Memory B cell (primary cell): ENCODE results near the gene KCND3.

Experiments used
- ATAC-seq: fragments of 150-1000 bp; cut with Tn5 transposase; 2 replicates; pipeline ENCODE4 v1.10.0; 2021; ENCODE audit warnings: low read depth, mild to moderate bottlenecking, moderate library complexity
- DNase-seq, 2 donors: peaks; one replicate each; pipeline ENCODE4 v3.0.0; 2022; ENCODE audit warnings: low spot score in 2 of 2
- H3K27ac Mint-ChIP-seq: one replicate; pipeline ENCODE4 v1.8.0; 2022; ENCODE audit warnings: mild to moderate bottlenecking, moderate library complexity, mixed read lengths
- H3K27me3 Mint-ChIP-seq: one replicate; pipeline ENCODE4 v1.8.0; 2022; ENCODE audit warnings: mixed read lengths
- H3K36me3 Mint-ChIP-seq: one replicate; pipeline ENCODE4 v1.8.0; 2022; ENCODE audit warnings: mild to moderate bottlenecking, mixed read lengths
- H3K4me1 Mint-ChIP-seq: one replicate; pipeline ENCODE4 v1.8.0; 2022; ENCODE audit warnings: mixed read lengths
- H3K4me3 Mint-ChIP-seq: one replicate; pipeline ENCODE4 v1.8.0; 2022; ENCODE audit warnings: mild to moderate bottlenecking, moderate library complexity, mixed read lengths
- H3K9me3 Mint-ChIP-seq: one replicate; pipeline ENCODE4 v1.8.0; 2022; ENCODE audit warnings: mixed read lengths

The KCND3 gene

DNA sequence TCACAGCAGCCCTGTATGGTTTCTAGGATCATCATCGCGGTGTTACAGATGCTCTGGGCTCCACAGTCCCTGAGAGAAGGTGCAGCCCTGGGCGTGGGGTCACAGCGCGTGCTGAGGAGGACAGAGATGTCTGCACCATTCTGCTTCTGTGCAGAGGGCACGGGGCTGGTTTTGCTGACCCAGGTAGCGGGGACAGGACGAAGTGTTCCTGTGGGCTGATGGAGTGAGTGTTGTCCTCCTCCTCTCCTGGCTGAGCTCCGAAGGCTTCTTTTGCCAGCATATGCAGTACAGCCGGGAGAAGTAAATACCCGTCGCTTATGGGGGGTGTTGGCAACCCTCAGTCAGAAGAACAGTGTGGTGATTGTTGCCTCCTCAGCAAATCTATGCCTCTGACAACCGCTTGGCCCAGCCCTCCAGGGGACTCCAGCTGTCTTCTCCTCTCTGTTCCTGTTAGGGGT is 132.2 kb downstream of the KCND3 start:
- Mint-ChIP-seq H3K4me3 (no peak overlapping the region), H3K9me3 (no peaks in the 10 kb centered on the region), H3K36me3 (no peaks in the 10 kb centered on the region), H3K27me3 (peaks cover 14% of the 10 kb centered on the region), H3K4me1 (peaks cover 2% of the 10 kb centered on the region), H3K27ac (no peak overlapping the region)
- DNase-seq (no peak), ATAC-seq (no peak)

DNA sequence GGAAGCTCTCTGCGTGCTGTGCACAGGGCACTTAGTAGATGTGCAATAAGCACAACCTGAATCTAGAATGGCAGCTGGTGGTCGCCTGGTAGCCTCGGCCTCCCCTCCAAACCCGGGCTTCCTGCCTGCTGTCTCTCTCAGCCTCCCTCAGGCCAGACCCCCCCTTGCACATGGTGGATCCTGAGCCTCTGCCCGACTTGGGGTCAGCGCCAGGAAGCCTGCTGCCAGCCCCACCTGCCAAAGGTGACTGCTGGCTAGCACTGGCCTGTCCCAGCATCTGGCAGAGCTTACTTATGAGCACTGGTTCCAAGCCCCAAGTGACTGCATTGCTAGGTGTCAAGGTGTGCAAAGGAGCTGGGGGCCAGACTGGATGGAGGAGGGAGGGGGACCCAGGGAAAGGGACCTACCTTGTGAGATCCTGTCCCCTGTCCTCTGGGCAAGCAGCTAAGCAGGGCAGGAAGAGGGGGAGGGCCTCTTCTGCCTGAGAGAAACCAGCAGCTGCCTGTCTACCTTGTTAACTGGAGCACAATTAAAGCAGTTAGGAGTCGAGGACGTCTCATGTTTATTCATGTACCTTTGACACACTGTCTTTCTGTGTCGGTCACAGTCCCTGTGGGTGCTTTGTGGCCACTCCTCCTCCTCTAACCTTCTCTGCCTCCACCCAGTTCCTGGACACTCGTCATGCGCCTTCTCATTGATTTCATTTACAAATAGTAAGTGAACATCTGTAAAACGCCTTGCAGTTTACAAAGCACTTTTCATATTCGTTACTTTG is 132.9 kb downstream of the KCND3 start:
- Mint-ChIP-seq H3K4me3 (no peak overlapping the region), H3K9me3 (no peaks in the 10 kb centered on the region), H3K27ac (no peak overlapping the region), H3K36me3 (no peaks in the 10 kb centered on the region), H3K4me1 (peaks cover 2% of the 10 kb centered on the region), H3K27me3 (peaks cover 14% of the 10 kb centered on the region)
- ATAC-seq = no peak
- DNase-seq = no peak

- Mint-ChIP-seq H3K27ac (no peak overlapping the region), H3K4me3 (no peak overlapping the region), H3K27me3 (peaks cover 22% of the 10 kb centered on the region), H3K36me3 (no peaks in the 10 kb centered on the region), H3K9me3 (no peaks in the 10 kb centered on the region), H3K4me1 (peaks cover 2% of the 10 kb centered on the region)
- no peak for ATAC-seq
- no peak for DNase-seq
These were observed 134.2 kb downstream of the KCND3 start for GRCh38 chr1:111855260-111855659.

- H3K4me3 Mint-ChIP-seq = no peak overlapping the region
- no peak for ATAC-seq
- H3K27me3 Mint-ChIP-seq = peaks cover 30% of the 10 kb centered on the region
These were observed 137.2 kb downstream of the KCND3 start for GRCh38 chr1:111852261-111852721.

DNA sequence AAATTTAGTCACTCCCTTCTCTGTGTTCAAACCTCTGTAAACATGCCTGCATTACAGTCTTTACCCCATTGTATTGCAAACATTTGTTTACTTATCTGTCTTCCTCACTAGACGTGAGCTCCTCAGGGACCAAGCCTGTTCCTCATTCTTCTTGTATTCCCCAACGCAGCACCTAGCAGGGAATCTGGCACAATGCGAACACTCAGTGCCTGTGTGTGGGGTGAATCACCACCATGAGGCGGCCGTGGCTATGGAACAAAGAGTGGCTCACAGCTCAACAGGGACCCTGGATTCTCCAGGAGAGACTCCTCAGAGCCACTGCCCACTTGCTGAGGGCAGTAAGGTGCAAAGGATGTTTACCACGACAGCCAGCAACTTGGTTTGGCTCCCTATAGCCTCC is 137.9 kb downstream of the KCND3 start:
- no peak for DNase-seq
- Mint-ChIP-seq H3K4me3 (no peak overlapping the region), H3K9me3 (no peaks in the 10 kb centered on the region), H3K36me3 (no peaks in the 10 kb centered on the region), H3K4me1 (peaks cover 2% of the 10 kb centered on the region), H3K27me3 (peaks cover 26% of the 10 kb centered on the region), H3K27ac (no peak overlapping the region)
- ATAC-seq = no peak

More at GRCh38 chr1:111852261-111852721, 137.2 kb downstream of the KCND3 start:
- no peak for DNase-seq
- no peak overlapping the region for H3K27ac Mint-ChIP-seq
- no peaks in the 10 kb centered on the region for H3K36me3 Mint-ChIP-seq
- no peaks in the 10 kb centered on the region for H3K9me3 Mint-ChIP-seq
- peaks cover 2% of the 10 kb centered on the region for H3K4me1 Mint-ChIP-seq

- no peaks in the 10 kb centered on the region for H3K9me3 Mint-ChIP-seq
- no peak for ATAC-seq
- H3K27me3 Mint-ChIP-seq = peaks cover 28% of the 10 kb centered on the region
- no peak overlapping the region for H3K27ac Mint-ChIP-seq
- H3K36me3 Mint-ChIP-seq = no peaks in the 10 kb centered on the region
- H3K4me1 Mint-ChIP-seq = peaks cover 2% of the 10 kb centered on the region
- no peak overlapping the region for H3K4me3 Mint-ChIP-seq
- no peak for DNase-seq
These were observed 139.4 kb downstream of the KCND3 start for GRCh38 chr1:111850109-111850508.

GRCh38 chr1:111848852-111849545 is 140.5 kb downstream of the KCND3 start:
- ATAC-seq = no peak
- H3K36me3 Mint-ChIP-seq = no peaks in the 10 kb centered on the region
- H3K4me1 Mint-ChIP-seq = peaks cover 2% of the 10 kb centered on the region
- no peak overlapping the region for H3K4me3 Mint-ChIP-seq
- no peak for DNase-seq
- H3K9me3 Mint-ChIP-seq = no peaks in the 10 kb centered on the region
- H3K27me3 Mint-ChIP-seq = peaks cover 32% of the 10 kb centered on the region
- H3K27ac Mint-ChIP-seq = no peak overlapping the region

DNA sequence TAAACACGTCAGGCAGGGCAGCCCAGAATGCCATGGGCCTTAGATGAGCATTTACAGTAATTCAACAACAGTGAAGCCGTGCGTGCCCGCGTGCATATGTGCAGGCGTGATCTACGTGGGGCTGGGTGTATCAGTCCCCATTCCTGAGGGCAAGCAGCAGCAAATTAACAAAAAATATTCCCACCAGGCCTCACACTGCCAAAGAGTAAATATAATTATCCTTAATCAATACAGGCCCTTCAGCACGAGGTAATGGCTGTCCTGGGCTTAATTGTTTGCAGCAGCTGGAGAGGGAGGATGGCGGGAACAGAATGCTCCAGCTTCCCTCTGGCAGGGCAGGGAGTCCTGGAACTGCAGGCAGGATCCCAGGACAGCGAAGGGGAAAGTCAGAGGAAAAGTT is 142.0 kb downstream of the KCND3 start:
- ATAC-seq = no peak
- Mint-ChIP-seq H3K27me3 (peaks cover 27% of the 10 kb centered on the region), H3K27ac (no peak overlapping the region), H3K4me1 (no peaks in the 10 kb centered on the region), H3K36me3 (no peaks in the 10 kb centered on the region), H3K9me3 (no peaks in the 10 kb centered on the region), H3K4me3 (no peak overlapping the region)
- no peak for DNase-seq

- H3K27ac Mint-ChIP-seq = no peak overlapping the region
- peaks cover 27% of the 10 kb centered on the region for H3K27me3 Mint-ChIP-seq
- no peaks in the 10 kb centered on the region for H3K9me3 Mint-ChIP-seq
- DNase-seq (no peak), ATAC-seq (no peak)
- no peak overlapping the region for H3K4me3 Mint-ChIP-seq
- no peaks in the 10 kb centered on the region for H3K4me1 Mint-ChIP-seq
- no peaks in the 10 kb centered on the region for H3K36me3 Mint-ChIP-seq
These were observed 142.6 kb downstream of the KCND3 start for GRCh38 chr1:111846842-111847241.

DNA sequence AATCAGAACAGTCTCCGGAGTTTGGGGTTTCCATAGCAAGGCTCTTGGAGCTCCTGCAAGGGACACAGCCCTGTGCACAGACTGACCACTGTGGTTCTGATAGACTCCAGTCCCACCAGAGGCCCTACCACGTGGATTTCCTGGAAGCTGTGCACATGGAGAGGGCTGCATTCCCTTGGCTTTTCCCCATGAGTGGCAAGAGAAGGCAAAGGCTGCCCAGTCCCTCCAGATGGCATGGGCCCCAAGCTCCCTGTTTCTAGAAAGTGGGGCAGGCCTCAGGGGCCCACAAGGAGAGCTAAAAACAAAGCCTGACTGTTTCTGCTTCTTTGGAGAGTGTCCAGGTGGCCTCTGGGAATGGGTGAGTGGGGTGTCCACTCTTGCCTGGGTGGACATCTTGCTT is 146.3 kb downstream of the KCND3 start:
- no peaks in the 10 kb centered on the region for H3K9me3 Mint-ChIP-seq
- peaks cover 10% of the 10 kb centered on the region for H3K27me3 Mint-ChIP-seq
- no peaks in the 10 kb centered on the region for H3K36me3 Mint-ChIP-seq
- no peak overlapping the region for H3K27ac Mint-ChIP-seq
- ATAC-seq = no peak
- no peak for DNase-seq
- no peaks in the 10 kb centered on the region for H3K4me1 Mint-ChIP-seq
- H3K4me3 Mint-ChIP-seq = no peak overlapping the region

GRCh38 chr1:111842411-111842810 is 147.1 kb downstream of the KCND3 start:
- Mint-ChIP-seq H3K9me3 (no peaks in the 10 kb centered on the region), H3K27ac (no peak overlapping the region), H3K36me3 (no peaks in the 10 kb centered on the region), H3K4me1 (no peaks in the 10 kb centered on the region), H3K4me3 (no peak overlapping the region), H3K27me3 (peaks cover 10% of the 10 kb centered on the region)
- ATAC-seq = no peak
- no peak for DNase-seq

DNA sequence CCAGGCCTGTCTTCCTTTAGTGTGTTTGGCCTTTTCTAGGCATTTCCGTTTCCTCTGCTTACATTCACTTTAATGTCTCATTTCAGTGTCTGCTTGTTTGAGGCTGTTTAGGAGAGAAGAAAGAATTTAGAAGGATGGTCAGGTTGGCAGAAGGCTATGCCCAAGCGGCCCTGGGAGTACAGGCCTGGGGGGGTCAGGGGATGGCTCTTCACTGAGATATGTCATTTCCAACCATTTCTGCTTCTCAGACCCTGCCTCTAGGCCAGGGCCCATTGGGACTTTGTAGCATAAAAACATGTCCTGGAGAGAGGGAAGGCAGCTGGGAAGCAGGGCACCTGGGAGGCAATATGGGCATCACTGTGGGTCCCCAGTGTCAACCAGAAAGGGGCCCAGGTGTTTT is 147.7 kb downstream of the KCND3 start:
- DNase-seq = no peak
- Mint-ChIP-seq H3K9me3 (no peaks in the 10 kb centered on the region), H3K36me3 (no peaks in the 10 kb centered on the region), H3K4me1 (no peaks in the 10 kb centered on the region), H3K4me3 (no peak overlapping the region), H3K27ac (no peak overlapping the region), H3K27me3 (peaks cover 10% of the 10 kb centered on the region)
- ATAC-seq = no peak

DNA sequence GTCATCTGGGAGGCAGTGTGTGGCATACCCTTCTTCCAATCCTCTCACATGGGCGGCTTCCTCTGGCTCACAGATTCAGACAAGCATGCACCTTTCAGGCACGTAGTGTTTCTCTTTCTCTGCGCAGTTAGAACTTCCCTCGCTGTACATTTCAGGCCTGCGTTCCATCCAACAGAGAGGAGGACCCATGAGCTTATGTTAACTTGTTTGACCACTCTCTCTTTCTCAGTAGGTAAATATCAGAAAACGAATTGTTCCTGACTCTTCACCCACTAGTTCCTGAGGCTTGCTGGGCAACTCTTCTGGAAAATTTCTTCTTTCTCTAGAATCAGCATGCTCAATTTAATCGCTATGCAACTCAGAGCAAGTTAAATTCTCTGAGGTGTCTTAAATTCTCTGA is 148.3 kb downstream of the KCND3 start:
- Mint-ChIP-seq H3K27ac (no peak overlapping the region), H3K27me3 (peaks cover 10% of the 10 kb centered on the region), H3K36me3 (no peaks in the 10 kb centered on the region), H3K4me3 (no peak overlapping the region), H3K4me1 (no peaks in the 10 kb centered on the region), H3K9me3 (no peaks in the 10 kb centered on the region)
- ATAC-seq (no peak), DNase-seq (no peak)

- DNase-seq (no peak), ATAC-seq (no peak)
- Mint-ChIP-seq H3K27me3 (peaks cover 3% of the 10 kb centered on the region), H3K9me3 (no peaks in the 10 kb centered on the region), H3K36me3 (no peaks in the 10 kb centered on the region), H3K4me3 (no peak overlapping the region), H3K4me1 (no peaks in the 10 kb centered on the region), H3K27ac (no peak overlapping the region)
These were observed 152.1 kb downstream of the KCND3 start for GRCh38 chr1:111837393-111837792.
